ENCODE measurements around the gene CSRP2. TPM values are rescaled to one million over a fixed set of nuclear protein-coding genes. Genes with fewer than 3 reads are reported as not detected.
A peak's percentile ranks its signal among the peaks of the same experiment; 100 is the strongest.

The CSRP2 gene
- total RNA-seq, 1 donor = 64.3 TPM

DNA sequence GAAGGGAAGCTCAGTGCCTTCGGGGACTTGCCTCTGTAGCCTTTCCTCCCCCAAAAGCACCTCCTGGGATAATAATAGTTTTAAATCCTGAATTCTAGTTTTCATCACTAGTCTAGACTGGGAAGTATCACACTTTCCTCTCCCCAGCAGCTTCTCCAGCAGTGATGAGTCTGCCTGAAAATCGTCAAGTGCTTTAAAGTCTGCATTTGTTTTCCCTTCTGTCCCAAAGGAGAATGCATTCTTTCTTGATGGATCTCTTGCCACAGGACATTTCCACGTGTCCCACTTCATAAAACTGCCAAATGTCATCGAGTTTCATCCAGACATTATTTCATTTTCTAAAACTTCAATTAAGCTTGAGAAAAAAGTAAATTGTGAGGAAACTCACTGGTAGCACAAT lies 15.0 kb downstream of the CSRP2 start:
- TF ChIP-seq, protein P1, sequence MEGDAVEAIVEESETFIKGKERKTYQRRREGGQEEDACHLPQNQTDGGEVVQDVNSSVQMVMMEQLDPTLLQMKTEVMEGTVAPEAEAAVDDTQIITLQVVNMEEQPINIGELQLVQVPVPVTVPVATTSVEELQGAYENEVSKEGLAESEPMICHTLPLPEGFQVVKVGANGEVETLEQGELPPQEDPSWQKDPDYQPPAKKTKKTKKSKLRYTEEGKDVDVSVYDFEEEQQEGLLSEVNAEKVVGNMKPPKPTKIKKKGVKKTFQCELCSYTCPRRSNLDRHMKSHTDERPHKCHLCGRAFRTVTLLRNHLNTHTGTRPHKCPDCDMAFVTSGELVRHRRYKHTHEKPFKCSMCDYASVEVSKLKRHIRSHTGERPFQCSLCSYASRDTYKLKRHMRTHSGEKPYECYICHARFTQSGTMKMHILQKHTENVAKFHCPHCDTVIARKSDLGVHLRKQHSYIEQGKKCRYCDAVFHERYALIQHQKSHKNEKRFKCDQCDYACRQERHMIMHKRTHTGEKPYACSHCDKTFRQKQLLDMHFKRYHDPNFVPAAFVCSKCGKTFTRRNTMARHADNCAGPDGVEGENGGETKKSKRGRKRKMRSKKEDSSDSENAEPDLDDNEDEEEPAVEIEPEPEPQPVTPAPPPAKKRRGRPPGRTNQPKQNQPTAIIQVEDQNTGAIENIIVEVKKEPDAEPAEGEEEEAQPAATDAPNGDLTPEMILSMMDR (IDR thresholded peaks at IDR 0.05; ENCODE audit: insufficient read depth, low read depth, low read length) = no peak
- no peak overlapping the region for H3K4me3 ChIP-seq (ENCODE audit: low read depth, low read length)
- peak; percentile 46 for DNase-seq (ENCODE audit: low read depth)

DNA sequence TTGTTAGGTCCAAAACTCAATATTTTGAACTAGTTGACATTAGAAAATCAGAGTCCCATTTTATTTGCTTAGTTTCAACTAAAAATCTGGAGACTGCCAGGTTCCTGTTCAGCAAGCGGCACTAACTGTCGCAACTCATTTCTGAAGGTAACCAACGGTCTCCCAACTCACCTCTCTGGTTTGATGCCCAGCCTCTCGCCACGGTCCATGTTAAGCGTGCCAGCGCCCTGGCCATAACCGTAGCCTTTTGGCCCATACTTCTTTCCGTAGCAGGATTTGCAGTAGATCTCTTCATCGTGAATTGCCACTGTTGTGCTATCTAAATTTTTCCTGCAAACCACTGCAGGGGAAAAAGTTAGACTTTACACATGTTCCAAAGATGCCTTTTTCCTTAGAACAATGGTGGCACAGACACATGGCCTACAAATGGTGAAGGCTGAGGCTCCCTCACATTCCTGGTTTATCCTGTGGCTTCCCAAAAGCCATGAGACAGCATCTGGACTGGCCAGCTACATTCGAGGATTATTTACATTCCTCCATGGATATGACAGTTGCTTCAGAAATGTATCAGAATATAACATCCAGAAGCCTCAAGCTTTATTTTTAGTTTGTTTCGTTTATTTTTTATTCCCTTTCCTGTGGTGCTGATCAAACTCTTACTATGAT lies 15.7 kb downstream of the CSRP2 start:
- TF ChIP-seq, protein P1 (IDR thresholded peaks at IDR 0.05; ENCODE audit: insufficient read depth, low read depth, low read length) = no peak
- peak; percentile 89 for DNase-seq (ENCODE audit: low read depth)
- no peak overlapping the region for H3K4me3 ChIP-seq (ENCODE audit: low read depth, low read length)

DNA sequence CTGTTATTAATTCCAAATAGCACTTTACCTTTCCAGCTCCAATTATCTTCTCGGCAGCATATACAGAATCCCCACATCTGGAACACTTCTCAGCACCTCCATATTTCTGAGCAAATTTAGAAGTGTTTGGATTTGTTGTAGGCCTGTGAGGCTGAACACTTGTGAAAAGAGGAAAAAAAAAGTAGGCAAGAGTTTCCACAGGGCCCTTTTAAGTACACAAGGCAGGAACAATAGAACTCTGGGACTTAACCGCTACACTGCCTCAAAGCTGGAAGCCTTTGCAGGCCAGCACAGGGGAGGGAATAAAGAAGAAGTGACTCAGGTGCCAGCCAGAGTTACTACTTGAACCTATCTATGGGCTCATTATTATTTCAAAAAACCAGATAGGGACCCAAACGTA lies 18.6 kb downstream of the CSRP2 start:
- DNase-seq (ENCODE audit: low read depth) = no peak
- no peak overlapping the region for H3K4me3 ChIP-seq (ENCODE audit: low read depth, low read length)
- TF ChIP-seq, protein P1 (IDR thresholded peaks at IDR 0.05; ENCODE audit: insufficient read depth, low read depth, low read length) = no peak

DNA sequence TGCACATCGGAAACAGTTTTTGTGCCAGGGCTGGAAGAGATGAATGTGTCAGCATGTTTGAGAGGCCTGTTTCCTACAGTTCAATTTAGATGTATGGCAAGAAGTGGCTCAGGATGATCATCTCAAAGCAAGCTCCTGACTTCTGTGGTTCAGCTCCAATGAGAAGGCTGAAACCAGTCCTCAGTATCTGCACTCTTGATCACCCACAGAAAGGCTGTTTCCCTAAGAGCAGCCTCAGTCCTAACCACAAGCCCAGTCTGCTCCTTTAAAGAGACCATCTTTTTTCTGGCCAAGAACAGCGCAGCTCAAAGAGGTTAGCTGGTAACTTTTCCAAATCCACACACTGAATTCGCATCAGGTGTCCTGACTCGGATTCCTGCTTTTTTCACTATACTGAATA lies 19.2 kb downstream of the CSRP2 start:
- H3K4me3 ChIP-seq (ENCODE audit: low read depth, low read length) = no peak overlapping the region
- TF ChIP-seq, protein P1 (IDR thresholded peaks at IDR 0.05; ENCODE audit: insufficient read depth, low read depth, low read length) = no peak
- DNase-seq (ENCODE audit: low read depth) = no peak

DNA sequence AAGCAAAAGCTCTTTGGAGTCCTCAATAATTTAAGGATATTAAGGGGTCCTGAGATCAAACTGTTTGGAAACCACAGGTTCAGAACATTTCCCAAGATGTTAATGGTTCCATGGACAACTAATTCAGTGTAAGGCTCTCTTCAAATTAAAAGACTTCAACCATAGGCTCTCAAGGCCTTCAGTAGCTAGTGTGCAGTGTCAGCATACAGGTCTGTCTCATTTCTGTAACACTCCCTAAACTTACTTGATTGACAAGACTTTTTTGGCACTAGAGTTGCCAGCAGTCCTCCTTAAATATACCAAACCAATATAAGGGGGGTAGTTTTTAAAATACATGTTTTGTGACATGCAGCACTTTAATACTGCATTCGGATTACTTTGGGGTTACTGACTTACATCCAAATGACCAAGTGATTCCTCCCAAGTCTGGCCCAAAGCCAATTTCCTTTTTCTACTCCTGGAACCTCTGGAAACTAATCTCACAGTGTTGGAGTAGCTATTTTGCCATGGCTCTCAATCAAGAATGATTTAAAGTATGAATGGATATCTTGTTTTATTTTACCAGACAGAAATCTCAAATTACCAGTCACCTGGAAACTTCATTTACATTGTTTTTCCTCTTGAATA lies 22.7 kb downstream of the CSRP2 start:
- TF ChIP-seq, protein P1 (IDR thresholded peaks at IDR 0.05; ENCODE audit: insufficient read depth, low read depth, low read length) = no peak
- no peak for DNase-seq (ENCODE audit: low read depth)
- no peak overlapping the region for H3K4me3 ChIP-seq (ENCODE audit: low read depth, low read length)

DNA sequence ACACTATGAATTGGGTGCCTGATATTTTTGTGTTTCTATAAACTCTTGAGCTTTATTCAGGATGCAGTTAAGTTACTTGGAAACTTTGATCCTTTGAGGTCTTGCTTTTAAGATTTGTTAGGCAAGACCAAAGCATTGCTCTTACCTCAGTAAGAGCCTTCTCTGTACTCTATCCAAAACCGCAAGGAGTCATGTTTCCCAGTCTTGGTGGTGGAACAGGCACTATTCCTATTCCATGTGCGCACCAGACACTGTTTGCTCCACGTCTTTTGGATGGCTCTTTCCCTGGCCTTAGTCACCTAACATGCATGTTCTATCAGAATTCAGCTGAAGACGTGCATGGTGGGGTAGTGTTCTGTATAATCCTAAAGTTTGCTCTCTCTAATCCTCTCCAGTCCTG lies 23.5 kb downstream of the CSRP2 start:
- TF ChIP-seq, protein P1 (IDR thresholded peaks at IDR 0.05; ENCODE audit: insufficient read depth, low read depth, low read length) = no peak
- DNase-seq (ENCODE audit: low read depth) = no peak
- no peak overlapping the region for H3K4me3 ChIP-seq (ENCODE audit: low read depth, low read length)
